ENCODE measurements around the gene NID1.
"Not testable (repeated sequence)": the region's sequence is repeated elsewhere in the genome, so short reads cannot be mapped to it uniquely, and the experiment has no call there.

Gene NID1

DNA sequence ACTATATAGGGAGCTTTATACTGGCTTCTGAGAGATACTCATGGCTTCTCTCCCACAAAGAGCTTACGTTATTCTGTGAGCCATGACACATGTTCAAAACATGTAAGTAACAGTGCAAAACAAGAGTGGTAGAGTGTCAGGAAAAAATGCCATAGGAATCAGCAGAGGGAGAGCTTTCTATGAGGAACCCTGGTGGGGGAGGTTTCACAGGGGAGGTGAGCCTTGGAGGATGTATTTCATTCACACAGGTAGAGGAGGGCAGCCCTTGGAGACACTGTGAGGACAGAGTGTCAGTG is 125.5 kb downstream of the NID1 start:
- FAIRE-seq: no peak
- DNase-seq (ENCODE audit: low spot score): no peak

GRCh38 chr1:235938709-235939479 is 126.0 kb downstream of the NID1 start:
- no peak for FAIRE-seq

DNA sequence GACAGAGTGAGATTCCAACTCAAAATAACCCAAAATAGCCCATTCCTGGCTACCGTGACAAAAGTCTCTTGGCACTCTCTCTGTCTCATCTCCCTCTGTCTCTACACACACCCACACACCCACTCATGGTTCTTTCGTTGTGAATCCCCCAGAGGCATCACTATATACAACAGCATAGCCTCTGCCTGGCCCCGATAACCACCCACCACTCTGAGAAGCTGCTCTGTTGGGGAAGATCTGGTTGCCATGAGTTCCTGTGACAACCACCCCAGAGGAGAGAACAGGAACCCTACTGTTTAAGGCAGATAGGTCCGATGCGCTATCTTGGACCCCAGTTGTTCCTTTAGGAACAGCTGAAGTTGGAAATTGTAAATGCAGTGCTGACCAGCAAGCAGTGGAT is 127.8 kb downstream of the NID1 start:
- no peak for FAIRE-seq
- no peak for DNase-seq (ENCODE audit: low spot score)

More at GRCh38 chr1:235938709-235939479, 126.0 kb downstream of the NID1 start:
- DNase-seq (ENCODE audit: low spot score): no peak

- no peak for FAIRE-seq
These were observed 129.4 kb downstream of the NID1 start for GRCh38 chr1:235935235-235936225.

GRCh38 chr1:235933766-235934116 is 131.1 kb downstream of the NID1 start:
- FAIRE-seq (no peak), DNase-seq (ENCODE audit: low spot score) (no peak)

More at GRCh38 chr1:235935235-235936225, 129.4 kb downstream of the NID1 start:
- DNase-seq (ENCODE audit: low spot score): no peak

GRCh38 chr1:235933017-235933765 is 131.7 kb downstream of the NID1 start:
- DNase-seq (ENCODE audit: low spot score): no peak
- FAIRE-seq: no peak

DNA sequence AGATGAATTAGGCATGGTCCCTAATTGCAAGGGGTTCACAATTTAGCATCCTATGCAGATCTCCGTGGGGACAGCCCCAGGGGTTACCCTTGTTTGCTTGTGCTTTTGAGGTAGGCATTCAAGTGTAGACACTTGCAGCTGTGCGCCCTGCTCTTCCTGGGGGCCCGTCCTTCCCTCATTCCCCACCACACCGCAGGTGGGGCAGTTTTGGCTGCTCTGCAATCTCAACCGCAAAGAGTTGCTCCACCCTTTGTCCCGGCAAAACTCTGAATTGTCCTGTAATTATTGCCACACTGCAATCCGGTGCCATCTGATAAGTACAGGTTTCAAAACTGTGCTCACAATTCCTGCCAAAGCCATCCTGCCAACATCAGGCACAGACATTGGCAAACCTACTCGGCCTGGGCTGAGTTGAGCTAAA is 132.8 kb downstream of the NID1 start:
- no peak for FAIRE-seq
- DNase-seq (ENCODE audit: low spot score): no peak

DNA sequence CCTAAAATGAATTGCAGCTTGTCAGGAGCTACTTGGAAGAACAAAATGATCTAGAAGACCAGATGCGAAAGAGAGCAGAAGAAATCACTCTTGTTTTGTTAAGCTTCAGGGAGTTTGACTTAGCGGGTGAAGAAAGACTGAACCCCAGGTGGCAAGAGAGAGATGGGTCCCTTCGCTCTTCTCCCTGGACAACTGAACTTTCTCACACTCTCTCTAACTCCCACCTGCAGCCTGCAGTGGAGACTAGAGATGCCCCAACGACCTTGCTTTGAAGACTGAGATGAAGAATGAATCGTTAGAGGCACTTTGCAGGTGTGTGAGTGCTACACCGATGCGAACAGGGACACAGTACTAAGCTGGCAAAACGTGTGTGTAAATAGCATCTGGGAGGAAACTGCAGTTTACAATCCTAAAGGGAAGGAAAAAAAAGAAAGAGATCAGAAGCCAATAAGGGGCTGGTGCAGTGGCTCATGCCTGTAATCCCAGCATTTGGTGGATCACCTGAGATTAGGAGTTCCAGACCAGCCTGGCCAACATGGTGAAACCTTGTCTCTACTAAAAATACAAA is 133.6 kb downstream of the NID1 start:
- FAIRE-seq (no peak), DNase-seq (ENCODE audit: low spot score) (no peak)

GRCh38 chr1:235930543-235930942 is 134.3 kb downstream of the NID1 start:
- DNase-seq (ENCODE audit: low spot score) (no peak), FAIRE-seq (no peak)

GRCh38 chr1:235929216-235929615 is 135.7 kb downstream of the NID1 start:
- DNase-seq (ENCODE audit: low spot score) (no peak), FAIRE-seq (no peak)

GRCh38 chr1:235928197-235928596 is 136.7 kb downstream of the NID1 start:
- DNase-seq (ENCODE audit: low spot score) (no peak), FAIRE-seq (no peak)

DNA sequence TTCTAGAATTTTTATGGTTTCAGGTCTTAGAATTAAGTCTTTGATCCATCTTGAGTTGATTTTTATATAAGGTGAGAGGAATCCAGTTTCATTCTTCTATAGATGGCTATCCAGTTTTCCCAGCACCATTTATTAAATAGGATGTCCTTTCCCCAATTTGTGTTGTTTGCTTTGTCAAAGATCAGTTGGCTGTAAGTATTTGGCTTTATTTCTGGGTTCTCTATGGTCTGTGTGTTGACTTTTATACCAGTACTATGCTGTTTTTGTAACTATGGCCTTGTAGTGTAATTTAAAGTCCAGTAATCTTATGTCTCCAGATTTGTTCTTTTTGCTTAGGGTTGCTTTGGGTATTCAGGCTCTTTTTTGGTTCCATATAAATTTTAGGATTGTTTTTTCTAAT is 137.3 kb downstream of the NID1 start:
- not testable (repeated sequence) for FAIRE-seq; DNase-seq (ENCODE audit: low spot score)
